ENCODE data around the gene PIGX. TPM values are rescaled to one million over a fixed set of nuclear protein-coding genes. Genes with fewer than 3 reads are reported as not detected.
"Not testable (repeated sequence)": the region's sequence is repeated elsewhere in the genome, so short reads cannot be mapped to it uniquely, and the experiment has no call there.

The PIGX gene
- total RNA-seq, 1 experiment from 2014 or later: 28.7 TPM

GRCh38 chr3:196700801-196701200 lies 11.4 kb upstream of the PIGX start:
- no peak for DNase-seq (ENCODE audit: low read depth)

- DNase-seq (ENCODE audit: low read depth): no peak
Observed at GRCh38 chr3:196706327-196706726, 5.8 kb upstream of the PIGX start.

- no peak for DNase-seq (ENCODE audit: low read depth)
Observed at GRCh38 chr3:196706731-196707130, 5.4 kb upstream of the PIGX start.

- DNase-seq (ENCODE audit: low read depth): no peak
Observed at GRCh38 chr3:196707566-196707965, 4.6 kb upstream of the PIGX start.

GRCh38 chr3:196708467-196708866 lies 3.7 kb upstream of the PIGX start:
- peak; percentile 21 for DNase-seq (ENCODE audit: low read depth)

- no peak for DNase-seq (ENCODE audit: low read depth)
Observed at GRCh38 chr3:196712514-196713413, 587 bp downstream of the PIGX start.

GRCh38 chr3:196717162-196717561 lies 5.0 kb downstream of the PIGX start:
- DNase-seq (ENCODE audit: low read depth): not testable (repeated sequence)

- DNase-seq (ENCODE audit: low read depth): no peak
Observed at GRCh38 chr3:196721097-196721496, 8.9 kb downstream of the PIGX start.

GRCh38 chr3:196726788-196727675 lies 14.9 kb downstream of the PIGX start:
- peak; percentile 63 for DNase-seq (ENCODE audit: low read depth)

GRCh38 chr3:196735751-196736150 lies 23.6 kb downstream of the PIGX start:
- no peak for DNase-seq (ENCODE audit: low read depth)

GRCh38 chr3:196736670-196737374 lies 24.6 kb downstream of the PIGX start:
- DNase-seq (ENCODE audit: low read depth): no peak

- DNase-seq (ENCODE audit: low read depth): no peak
Observed at GRCh38 chr3:196737655-196738054, 25.5 kb downstream of the PIGX start.

GRCh38 chr3:196739671-196740480 lies 27.7 kb downstream of the PIGX start, which contains the start of gene PAK2:
Gene PAK2 (plus strand): TSS chr3:196739857. CDS start chr3:196782647, 42,790 bp downstream.
- peak; percentile 95 for DNase-seq (ENCODE audit: low read depth)

GRCh38 chr3:196740481-196741248 lies 28.5 kb downstream of the PIGX start:
- peak; percentile 46 for DNase-seq (ENCODE audit: low read depth)

GRCh38 chr3:196741249-196741889 lies 29.2 kb downstream of the PIGX start:
- DNase-seq (ENCODE audit: low read depth): no peak

- not testable (repeated sequence) for DNase-seq (ENCODE audit: low read depth)
Observed at GRCh38 chr3:196743569-196743968, 31.4 kb downstream of the PIGX start.

- DNase-seq (ENCODE audit: low read depth): no peak
Observed at GRCh38 chr3:196749125-196749524, 36.9 kb downstream of the PIGX start.

- DNase-seq (ENCODE audit: low read depth): no peak
Observed at GRCh38 chr3:196753201-196753600, 41.0 kb downstream of the PIGX start.

GRCh38 chr3:196754091-196754981 lies 42.2 kb downstream of the PIGX start:
- DNase-seq (ENCODE audit: low read depth): no peak
